OCI-LY7 (cell line): ENCODE data around the gene HP1BP3. TPM values are rescaled to one million over a fixed set of nuclear protein-coding genes. Genes with fewer than 3 reads are reported as not detected.

Experiments used
- BruUV-seq: library from RNA; stranded (reverse); fragments of 400-500 nt; replicated peaks from 2 replicates; lab custom pipeline; 2021; lab: Mats Ljungman, UMichigan
- CTCF ChIA-PET: fragments of 300-600 bp; sonication (Branson Sonifier 250); formaldehyde crosslinking; loops from one replicate; lab custom pipeline; 2022; ENCODE audit warnings: antibody characterized with exemption; ENCODE audit not compliant: unreplicated experiment; lab: Charles Lee
- POLR2A ChIA-PET: fragments of 300-600 bp; sonication (Branson Sonifier 250); formaldehyde crosslinking; loops from one replicate; lab custom pipeline; 2022; ENCODE audit warnings: antibody characterized with exemption; lab: Charles Lee
- DNase-seq: peaks from one replicate; pipeline ENCODE4 v3.0.0-alpha.2; 2015; ENCODE audit warnings: low spot score
- H2AFZ ChIP-seq: fragments of 200-600 bp; sonication (generic), shearing (Covaris generic); 2 replicates; pipeline ENCODE4 v1.6.1; 2014; ENCODE audit warnings: mild to moderate bottlenecking, antibody characterized with exemption, low read length, moderate library complexity
- H3K27ac ChIP-seq: fragments of 200-600 bp; sonication (generic); 2 replicates; pipeline ENCODE4 v1.5.1; 2014; ENCODE audit warnings: mixed run types, low read depth, mild to moderate bottlenecking, moderate library complexity, low read length, inconsistent platforms; ENCODE audit not compliant: poor library complexity, severe bottlenecking
- H3K36me3 ChIP-seq: fragments of 200-600 bp; sonication (generic); 2 replicates; pipeline ENCODE4 v1.6.1; 2014; ENCODE audit warnings: mild to moderate bottlenecking, antibody characterized with exemption, low read length, moderate library complexity, mixed read lengths; ENCODE audit not compliant: insufficient read depth
- H3K4me1 ChIP-seq: fragments of 200-600 bp; sonication (generic); 2 replicates; pipeline ENCODE4 v1.5.1; 2014; ENCODE audit warnings: mild to moderate bottlenecking, low read length; ENCODE audit not compliant: insufficient read depth, poor library complexity, severe bottlenecking
- H3K4me2 ChIP-seq: fragments of 200-600 bp; sonication (generic); 2 replicates; pipeline ENCODE4 v1.6.1; 2014; ENCODE audit warnings: mild to moderate bottlenecking, low read length
- H3K4me3 ChIP-seq: fragments of 200-600 bp; sonication (generic); 2 replicates; pipeline ENCODE4 v1.5.1; 2014; ENCODE audit warnings: mild to moderate bottlenecking, low read depth, low read length; ENCODE audit not compliant: poor library complexity, severe bottlenecking
- H3K79me2 ChIP-seq: fragments of 200-600 bp; sonication (generic); 2 replicates; pipeline ENCODE4 v1.6.1; 2016; ENCODE audit warnings: low read depth, mild to moderate bottlenecking, low read length, moderate library complexity, mixed read lengths; ENCODE audit not compliant: insufficient read depth
- H3K9me2 ChIP-seq: fragments of 200-600 bp; sonication (generic); 2 replicates; pipeline ENCODE4 v1.6.1; 2016; ENCODE audit warnings: mild to moderate bottlenecking, low read length, mixed read lengths; ENCODE audit not compliant: insufficient read depth
- H3K9me3 ChIP-seq: fragments of 200-600 bp; sonication (generic); 2 replicates; pipeline ENCODE4 v1.6.1; 2014; ENCODE audit warnings: mild to moderate bottlenecking, mixed run types, low read length, mixed read lengths
- H4K20me1 ChIP-seq: fragments of 200-600 bp; sonication (generic); 2 replicates; pipeline ENCODE4 v1.6.1; 2014; ENCODE audit warnings: mild to moderate bottlenecking, antibody characterized with exemption, low read length, moderate library complexity, mixed read lengths; ENCODE audit not compliant: insufficient read depth
- CTCF ChIP-seq: fragments of 200-600 bp; sonication (generic); conservative IDR thresholded peaks from 2 replicates; pipeline ENCODE4 v1.5.1; 2014; ENCODE audit warnings: mild to moderate bottlenecking, antibody characterized with exemption, low read length, moderate library complexity, mixed read lengths
- EZH2phosphoT487 ChIP-seq: fragments of 200-600 bp; sonication (generic); IDR thresholded peaks from 2 replicates; pipeline ENCODE4 v1.6.1; 2018; ENCODE audit warnings: low read depth, borderline replicate concordance, mild to moderate bottlenecking, mixed run types, antibody characterized with exemption, low read length, moderate library complexity, mixed read lengths
- intact Hi-C: fragments of 100-400 bp; cut with micrococcal nuclease; formaldehyde crosslinking; loops from one replicate; pipeline ENCODE4 v1.10.0; 2022; ENCODE audit not compliant: unreplicated experiment
- total RNA-seq, 2 experiments: library from RNA; depleted of rRNA in 1 of 2; stranded (reverse); fragments of >200 nt in 1 of 2; shearing (Covaris generic) in 1 of 2; gene quantifications; 2 replicates each; pipeline ENCODE4 v1.2.3, GENCODE V29; 2014 to 2022

HP1BP3 gene
- total RNA-seq, 2 experiments from 2014 or later = 288 to 295 TPM

GRCh38 chr1:20710469-20711284, 76.4 kb downstream of the HP1BP3 start:
- Histone ChIP-seq H3K4me1 (no peaks in the 10 kb centered on the region), H2AFZ (no peak overlapping the region), H3K36me3 (no peaks in the 10 kb centered on the region), H3K4me3 (no peak overlapping the region), H3K79me2 (no peaks in the 10 kb centered on the region), H3K9me2 (no peaks in the 10 kb centered on the region), H4K20me1 (no peaks in the 10 kb centered on the region), H3K27ac (no peak overlapping the region), H3K9me3 (no peaks in the 10 kb centered on the region), H3K4me2 (no peak overlapping the region)
- BruUV-seq = no TSS peak
- ChIA-PET CTCF (no interaction called here), POLR2A (no interaction called here)
- intact Hi-C loops = no loop called here
- no peak for DNase-seq
- no peak for TF ChIP-seq CTCF
- no peak for TF ChIP-seq EZH2phosphoT487

GRCh38 chr1:20709868-20710267, 77.2 kb downstream of the HP1BP3 start:
- CTCF ChIA-PET = no interaction called here
- no peaks in the 10 kb centered on the region for H4K20me1 ChIP-seq
- no TSS peak for BruUV-seq
- no peaks in the 10 kb centered on the region for H3K36me3 ChIP-seq
- no peak overlapping the region for H3K4me2 ChIP-seq
- H3K79me2 ChIP-seq = no peaks in the 10 kb centered on the region
- TF ChIP-seq EZH2phosphoT487 = no peak
- TF ChIP-seq CTCF = no peak
- intact Hi-C loops = no loop called here
- no peaks in the 10 kb centered on the region for H3K9me3 ChIP-seq
- no peak overlapping the region for H3K27ac ChIP-seq
- DNase-seq = no peak
- no peak overlapping the region for H3K4me3 ChIP-seq
- no peaks in the 10 kb centered on the region for H3K4me1 ChIP-seq
- POLR2A ChIA-PET = no interaction called here
- no peaks in the 10 kb centered on the region for H3K9me2 ChIP-seq
- H2AFZ ChIP-seq = no peak overlapping the region

- intact Hi-C loops = no loop called here
- Histone ChIP-seq H3K27ac (no peak overlapping the region), H2AFZ (no peak overlapping the region), H3K4me1 (no peaks in the 10 kb centered on the region), H3K9me3 (no peaks in the 10 kb centered on the region), H3K79me2 (no peaks in the 10 kb centered on the region), H3K9me2 (no peaks in the 10 kb centered on the region), H3K4me2 (no peak overlapping the region), H3K36me3 (no peaks in the 10 kb centered on the region), H3K4me3 (no peak overlapping the region), H4K20me1 (no peaks in the 10 kb centered on the region)
- ChIA-PET CTCF (no interaction called here), POLR2A (interaction anchor here (0.6 kb wide), 1 partner anchor 146 kb away, joined by 3 read pairs; no protein-coding TSS in a partner anchor)
- no peak for DNase-seq
- BruUV-seq = no TSS peak
- no peak for TF ChIP-seq EZH2phosphoT487
- TF ChIP-seq CTCF = no peak
Observed at GRCh38 chr1:20708891-20709290, 78.2 kb downstream of the HP1BP3 start.
